Brain microvascular endothelial cell (primary cell): ENCODE data around the gene NMNAT2.

ENCODE experiments used
- DNase-seq: peaks from one replicate; pipeline ENCODE4 v3.0.0-alpha.2; 2020
- H3K27ac ChIP-seq: fragments of 250-450 bp; sonication (Bioruptor Pico); 2 replicates; pipeline ENCODE4 v1.5.1; 2020; ENCODE audit warnings: mild to moderate bottlenecking, moderate library complexity
- H3K27me3 ChIP-seq: fragments of 250-450 bp; sonication (Bioruptor Pico); replicated peaks from 2 replicates; pipeline ENCODE4 v1.5.1; 2020; ENCODE audit warnings: mild to moderate bottlenecking
- H3K36me3 ChIP-seq: fragments of 250-450 bp; sonication (Bioruptor Pico); replicated peaks from 2 replicates; pipeline ENCODE4 v1.5.1; 2020; ENCODE audit warnings: mild to moderate bottlenecking
- H3K4me3 ChIP-seq: 2 replicates; pipeline ENCODE4 v1.5.1; 2011; ENCODE audit warnings: low read depth, mild to moderate bottlenecking, control low read depth, low read length, moderate library complexity
- CTCF ChIP-seq: IDR thresholded peaks from 2 replicates; pipeline ENCODE4 v1.5.1; 2011; ENCODE audit warnings: low read depth, mild to moderate bottlenecking, moderate library complexity, low read length, control low read depth, inconsistent platforms; ENCODE audit errors: missing control alignments
- in situ Hi-C: cut with HindIII; loops from 2 replicates; pipeline ENCODE4 v1.10.0; 2017; ENCODE audit warnings: low sequenced_read_pairs, low pct_ligation_motif_present

The NMNAT2 gene

GRCh38 chr1:183330335-183330734, 87.8 kb downstream of the NMNAT2 start:
- no peaks in the 10 kb centered on the region for H3K27me3 ChIP-seq
- no peak overlapping the region for H3K27ac ChIP-seq
- in situ Hi-C loops, result no loop called here
- H3K4me3 ChIP-seq, result no peak overlapping the region
- TF ChIP-seq CTCF, result no peak
- no peak for DNase-seq
- no peaks in the 10 kb centered on the region for H3K36me3 ChIP-seq

- H3K36me3 ChIP-seq, result no peaks in the 10 kb centered on the region
- no peaks in the 10 kb centered on the region for H3K27me3 ChIP-seq
- no peak for TF ChIP-seq CTCF
- in situ Hi-C loops, result no loop called here
- no peak for DNase-seq
- no peak overlapping the region for H3K27ac ChIP-seq
- H3K4me3 ChIP-seq, result no peak overlapping the region
These were observed 89.8 kb downstream of the NMNAT2 start for GRCh38 chr1:183328371-183328770.

GRCh38 chr1:183327434-183328290, 90.5 kb downstream of the NMNAT2 start:
- Histone ChIP-seq H3K4me3 (no peak overlapping the region), H3K27me3 (no peaks in the 10 kb centered on the region), H3K36me3 (no peaks in the 10 kb centered on the region), H3K27ac (no peak overlapping the region)
- no peak for TF ChIP-seq CTCF
- DNase-seq, result no peak
- in situ Hi-C loops, result no loop called here

- no peaks in the 10 kb centered on the region for H3K36me3 ChIP-seq
- TF ChIP-seq CTCF, result no peak
- in situ Hi-C loops, result no loop called here
- H3K27me3 ChIP-seq, result no peaks in the 10 kb centered on the region
- no peak overlapping the region for H3K27ac ChIP-seq
- H3K4me3 ChIP-seq, result no peak overlapping the region
- DNase-seq, result peak; percentile 20
These were observed 94.1 kb downstream of the NMNAT2 start for GRCh38 chr1:183323849-183324683.

- DNase-seq, result no peak
- Histone ChIP-seq H3K27ac (no peak overlapping the region), H3K36me3 (no peaks in the 10 kb centered on the region), H3K4me3 (no peak overlapping the region), H3K27me3 (no peaks in the 10 kb centered on the region)
- TF ChIP-seq CTCF, result no peak
- in situ Hi-C loops, result no loop called here
These were observed 98.6 kb downstream of the NMNAT2 start for GRCh38 chr1:183319606-183320005.
